Stimulated activated CD8-positive, alpha-beta memory T cell treated with anti-CD3 and anti-CD28 coated beads, Interleukin-7, amount 100 ng/mL, for 1 hour (primary cell): ENCODE data around the gene SLC22A13.
"Not testable (repeated sequence)": the region's sequence is repeated elsewhere in the genome, so short reads cannot be mapped to it uniquely, and the experiment has no call there.

Experiments
- DNase-seq, 2 donors: peaks; one replicate each; pipeline ENCODE4 v3.0.0-alpha.2; 2020; ENCODE audit warnings: low read depth in 2 of 2

SLC22A13 gene

DNA sequence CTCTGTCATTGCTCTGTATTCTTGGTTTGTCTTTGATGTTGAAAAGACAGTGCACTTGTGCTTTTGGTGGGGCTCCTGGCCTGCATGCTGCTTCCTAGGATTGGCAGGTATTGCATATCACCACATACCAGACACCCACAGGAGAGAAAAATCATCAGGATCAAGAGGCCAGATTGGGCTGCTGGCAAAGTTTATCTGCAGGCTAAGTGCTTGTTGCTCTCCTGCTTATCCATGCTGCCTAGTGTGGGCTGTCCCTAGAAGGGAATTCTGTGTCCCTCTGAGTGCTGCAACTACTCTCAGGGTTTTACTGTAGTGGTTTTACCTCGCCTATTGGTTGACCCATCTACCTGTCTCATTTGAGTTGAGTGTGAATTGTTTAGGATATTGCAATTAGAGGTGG lies 833 bp upstream of the SLC22A13 start:
- no peak for DNase-seq

DNA sequence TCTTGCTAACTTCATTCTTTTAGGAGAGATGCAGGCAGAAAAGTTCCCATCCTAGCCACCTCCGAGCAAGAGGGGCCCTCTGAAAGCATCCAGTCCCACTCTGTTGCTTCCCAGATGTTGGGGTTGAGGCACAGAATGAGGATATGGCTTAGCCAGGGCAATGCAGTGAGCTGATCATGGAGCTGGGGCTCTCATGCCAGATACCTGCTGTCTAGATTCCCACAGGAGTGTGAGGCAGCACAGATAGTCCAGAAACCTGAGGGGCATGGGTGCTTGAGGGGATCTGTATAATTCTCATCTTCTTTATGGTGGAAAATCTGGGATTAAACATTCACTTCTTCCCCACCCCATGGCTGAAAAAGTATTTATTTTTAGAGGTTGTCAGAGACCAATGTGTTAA lies 1.2 kb downstream of the SLC22A13 start:
- DNase-seq = no peak

- no peak for DNase-seq
These were observed 2.0 kb downstream of the SLC22A13 start for GRCh38 chr3:38267662-38268061.

- no peak for DNase-seq
These were observed 2.5 kb downstream of the SLC22A13 start for GRCh38 chr3:38268087-38268486.

GRCh38 chr3:38268522-38268921 lies 2.9 kb downstream of the SLC22A13 start:
- DNase-seq = no peak

GRCh38 chr3:38270606-38271005 lies 5.0 kb downstream of the SLC22A13 start:
- DNase-seq = no peak

GRCh38 chr3:38271553-38271952 lies 5.9 kb downstream of the SLC22A13 start:
- DNase-seq = no peak

DNA sequence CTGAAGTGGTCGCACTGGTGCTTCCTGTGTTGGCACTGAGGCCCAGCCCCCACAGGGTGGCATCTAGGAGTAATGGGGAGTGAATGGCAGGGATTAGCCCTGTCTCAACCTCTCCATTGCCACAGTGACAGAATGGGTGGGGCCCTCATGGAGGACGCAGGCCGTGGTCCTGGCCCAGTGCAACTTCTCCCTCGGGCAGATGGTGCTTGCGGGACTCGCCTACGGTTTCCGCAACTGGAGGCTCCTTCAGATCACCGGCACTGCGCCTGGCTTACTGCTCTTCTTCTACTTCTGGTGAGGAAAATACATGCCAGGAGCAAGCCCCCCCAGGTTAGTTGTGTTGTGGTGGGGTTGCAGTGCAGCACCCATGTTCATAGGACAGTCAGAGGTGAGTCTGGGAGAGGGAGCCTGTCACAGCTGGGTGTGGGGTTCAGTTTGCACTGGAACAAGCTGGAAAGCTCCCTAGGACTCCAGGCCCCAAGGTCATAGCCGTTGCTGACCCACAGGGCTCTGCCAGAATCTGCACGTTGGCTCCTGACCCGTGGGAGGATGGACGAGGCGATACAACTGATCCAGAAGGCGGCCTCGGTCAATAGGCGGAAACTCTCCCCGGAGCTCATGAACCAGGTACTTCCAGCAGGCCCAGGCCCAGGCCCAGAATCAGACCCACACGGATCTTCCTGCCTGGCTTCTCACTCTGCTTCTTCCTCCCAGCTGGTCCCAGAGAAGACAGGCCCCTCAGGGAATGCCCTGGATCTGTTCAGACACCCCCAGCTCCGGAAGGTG lies 9.4 kb downstream of the SLC22A13 start:
- DNase-seq = no peak

- DNase-seq = no peak
These were observed 10.0 kb downstream of the SLC22A13 start for GRCh38 chr3:38275658-38276057.

- no peak for DNase-seq
These were observed 10.7 kb downstream of the SLC22A13 start for GRCh38 chr3:38276081-38276916.

DNA sequence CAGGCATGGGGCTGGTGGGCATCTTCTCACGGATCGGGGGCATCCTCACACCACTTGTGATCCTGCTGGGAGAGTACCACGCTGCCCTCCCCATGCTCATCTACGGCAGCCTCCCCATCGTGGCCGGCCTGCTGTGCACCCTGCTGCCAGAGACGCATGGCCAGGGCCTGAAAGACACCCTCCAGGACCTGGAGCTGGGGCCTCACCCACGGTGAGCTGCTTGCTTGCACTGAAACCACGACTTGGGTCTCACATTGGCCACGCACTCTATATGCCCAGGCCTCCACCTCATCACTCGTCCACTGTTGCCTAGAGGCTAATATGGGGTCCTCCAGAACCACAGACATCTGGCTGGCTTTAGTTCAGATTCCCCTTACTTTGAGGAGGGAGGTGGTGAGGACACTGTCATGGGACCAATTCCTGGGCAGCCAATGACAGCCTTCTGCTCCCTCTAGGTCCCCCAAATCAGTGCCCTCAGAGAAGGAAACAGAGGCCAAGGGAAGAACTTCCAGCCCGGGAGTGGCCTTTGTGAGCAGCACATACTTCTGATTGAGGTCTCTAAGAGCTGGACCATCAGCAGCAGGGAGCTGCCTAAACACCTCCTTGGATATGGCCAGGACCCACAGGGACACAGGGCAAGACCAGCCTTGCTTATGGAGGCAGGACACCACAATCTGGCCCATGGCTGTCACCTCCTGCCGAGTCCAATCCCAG lies 11.5 kb downstream of the SLC22A13 start:
- no peak for DNase-seq

DNA sequence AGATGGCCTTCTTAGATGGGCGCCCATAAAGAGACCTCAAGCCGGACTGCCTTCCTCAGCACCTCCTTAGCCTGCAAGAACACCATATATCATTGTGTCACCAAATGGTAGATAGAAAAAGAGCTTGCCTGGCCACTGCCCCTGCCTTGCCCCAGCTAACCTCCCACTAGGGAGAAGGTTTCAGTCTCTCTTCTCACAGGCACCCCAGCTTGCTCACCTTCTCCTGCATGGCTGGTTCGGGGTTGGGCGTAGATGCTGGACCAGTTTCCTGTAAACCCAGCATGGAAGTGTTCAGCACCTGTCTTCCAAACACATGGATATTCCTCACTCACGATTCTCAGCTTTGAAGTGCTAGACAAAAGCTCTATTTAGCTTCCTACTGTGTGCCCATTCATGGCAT lies 13.2 kb downstream of the SLC22A13 start:
- DNase-seq = no peak

- DNase-seq = no peak
These were observed 16.5 kb downstream of the SLC22A13 start, which contains the start of gene SLC22A14 for GRCh38 chr3:38281895-38282686. TSS of gene SLC22A14 (plus strand) at chr3:38282294. CDS start at chr3:38306027, 23,733 bp downstream.

GRCh38 chr3:38283810-38284755 lies 18.5 kb downstream of the SLC22A13 start:
- DNase-seq = no peak

DNA sequence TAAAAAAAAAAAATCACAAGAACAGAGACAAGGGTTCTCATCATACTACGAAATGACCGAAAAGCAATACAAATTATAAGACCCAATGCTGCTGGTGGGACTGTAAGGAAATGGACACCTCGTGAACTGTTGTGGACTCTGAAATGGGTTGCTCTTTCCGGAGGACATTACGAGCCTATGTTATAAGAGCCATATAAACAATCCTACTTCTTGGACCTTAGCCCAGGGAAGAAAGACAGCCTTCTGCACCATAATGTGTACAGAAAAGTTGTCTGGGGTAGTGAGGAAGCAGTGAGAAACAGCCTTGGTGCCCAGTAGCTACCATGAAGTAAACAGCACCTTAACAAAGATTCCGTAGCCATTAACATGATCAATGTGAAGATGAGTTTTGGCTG lies 19.1 kb downstream of the SLC22A13 start:
- no peak for DNase-seq

GRCh38 chr3:38289286-38290217 lies 23.9 kb downstream of the SLC22A13 start:
- DNase-seq = not testable (repeated sequence)

- DNase-seq = not testable (repeated sequence)
These were observed 31.4 kb downstream of the SLC22A13 start for GRCh38 chr3:38297053-38297452.

- no peak for DNase-seq
These were observed 31.9 kb downstream of the SLC22A13 start for GRCh38 chr3:38297537-38297936.
